NCI-H2107 treated with DMSO at 0.1 percent for 48 hours (cell line): ENCODE data around the gene PDGFD.

Source experiments
- DNase-seq: peaks from one replicate; lab custom pipeline; 2025; ENCODE audit not compliant: unreplicated experiment; lab: John Stamatoyannopoulos, UW

Gene PDGFD

DNA sequence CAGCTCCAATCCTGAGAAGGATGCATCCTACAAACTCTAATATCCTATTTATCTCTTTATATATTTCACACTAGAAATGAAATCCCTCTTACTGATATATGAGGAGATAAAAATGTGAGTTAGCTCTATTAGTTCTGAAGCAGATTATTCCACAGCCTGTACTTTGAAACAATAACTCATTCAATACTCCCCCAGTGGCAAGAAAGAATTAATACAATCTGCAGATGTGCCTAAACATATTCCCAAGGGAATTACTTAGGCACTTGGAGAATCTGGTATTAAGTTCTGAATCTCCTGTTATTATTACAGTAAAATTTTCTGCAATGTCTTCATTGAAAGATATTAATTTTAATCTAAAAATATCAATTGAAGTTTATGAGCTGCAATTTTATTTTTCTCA, 68.2 kb downstream of the PDGFD start:
- DNase-seq: no peak

DNA sequence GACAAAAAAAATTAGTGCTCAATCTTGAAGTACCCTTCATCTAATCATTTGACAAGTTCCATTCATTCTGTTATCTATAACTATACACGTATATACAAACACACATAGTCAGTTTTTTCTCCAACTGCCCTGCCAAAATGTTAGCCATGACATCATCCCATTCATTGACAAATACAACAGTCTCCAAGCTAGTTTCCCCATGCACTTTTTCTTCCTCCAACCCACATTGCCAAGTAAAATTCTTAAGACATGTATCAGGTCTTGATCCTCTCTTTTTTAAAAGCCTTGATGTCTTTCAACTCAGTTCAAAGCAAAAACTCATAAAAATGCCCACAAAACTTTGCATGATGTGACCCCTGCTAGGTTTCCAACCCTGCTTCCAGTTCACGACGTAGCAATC, 69.4 kb downstream of the PDGFD start:
- DNase-seq: no peak

- DNase-seq: no peak
Measured at GRCh38 chr11:104093426-104094280, 70.3 kb downstream of the PDGFD start.

DNA sequence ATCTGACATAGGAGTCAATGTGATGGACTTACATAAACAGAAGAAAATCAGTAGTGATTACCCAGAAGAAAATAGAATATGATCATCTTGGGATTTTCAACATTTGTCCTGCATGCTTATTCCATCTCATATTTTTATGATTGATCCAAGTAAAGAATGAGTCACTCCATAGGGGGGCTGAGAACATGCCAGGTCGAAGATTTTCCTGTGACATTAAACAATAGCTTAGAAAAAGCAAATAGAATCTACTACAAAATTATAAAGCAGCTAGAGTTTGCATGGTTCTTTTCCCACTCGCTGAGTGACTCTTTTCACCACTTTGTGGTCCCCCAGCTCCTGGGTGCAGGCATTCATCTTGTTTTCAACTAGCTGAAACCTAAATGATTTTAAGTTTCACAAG, 71.2 kb downstream of the PDGFD start:
- DNase-seq: no peak

GRCh38 chr11:104091281-104092096, 72.5 kb downstream of the PDGFD start:
- no peak for DNase-seq

GRCh38 chr11:104090767-104091166, 73.2 kb downstream of the PDGFD start:
- DNase-seq: no peak

GRCh38 chr11:104089481-104089880, 74.5 kb downstream of the PDGFD start:
- no peak for DNase-seq

- DNase-seq: no peak
Measured at GRCh38 chr11:104086621-104087020, 77.3 kb downstream of the PDGFD start.

DNA sequence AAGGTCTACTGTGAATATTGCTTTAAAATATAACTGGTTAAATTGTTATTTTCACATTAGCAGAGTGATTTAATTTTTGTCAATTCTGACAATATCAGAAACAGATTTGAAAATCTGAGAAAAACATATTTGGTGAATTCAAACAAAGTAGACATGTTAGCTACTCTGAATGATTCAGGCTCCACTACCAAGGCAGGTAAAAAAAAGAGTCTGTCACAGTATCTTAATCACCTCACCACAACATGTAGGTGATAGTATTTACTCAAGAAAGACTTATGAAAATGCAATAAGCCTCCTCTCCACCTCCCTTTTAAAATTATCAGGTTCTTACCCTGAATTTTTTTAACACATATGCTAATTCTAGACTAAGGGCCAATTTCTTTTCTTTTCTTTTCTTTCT, 85.0 kb downstream of the PDGFD start:
- DNase-seq: no peak

DNA sequence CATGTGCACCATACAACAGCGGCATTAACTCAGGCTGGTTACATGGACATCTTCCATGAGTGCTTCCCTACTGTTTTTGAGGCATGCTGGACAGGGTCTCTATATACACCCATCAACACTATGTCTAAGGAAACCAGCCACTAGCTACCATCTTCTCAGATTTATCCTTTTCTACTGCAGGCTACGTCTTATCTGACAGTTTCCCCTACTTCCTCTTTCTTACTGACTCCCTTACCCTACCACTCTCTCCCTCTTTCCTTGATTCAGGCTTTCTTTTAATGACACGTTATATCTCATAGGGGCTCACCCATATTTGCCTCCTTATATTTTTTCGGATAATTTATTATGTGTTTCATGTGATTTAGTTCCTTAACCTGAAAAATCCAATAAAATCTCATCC, 85.7 kb downstream of the PDGFD start:
- no peak for DNase-seq

DNA sequence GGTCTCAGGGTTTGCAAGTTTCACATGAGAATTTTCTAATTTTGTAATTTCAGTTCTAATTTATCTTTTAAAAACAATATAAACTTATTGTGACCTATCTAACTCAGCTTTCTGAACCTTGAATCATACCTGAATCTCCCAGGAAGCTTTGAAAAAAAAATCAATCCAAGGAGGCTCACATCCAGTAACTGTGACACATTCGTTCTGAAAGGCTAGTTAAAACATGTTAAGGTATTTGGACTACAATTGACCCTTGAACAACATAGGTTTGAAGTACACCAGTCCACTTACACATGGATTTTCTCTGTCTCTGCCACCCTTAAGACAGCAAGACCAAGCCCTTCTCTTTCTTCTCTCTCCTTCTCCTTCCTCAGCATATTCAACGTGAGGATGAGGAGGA, 87.5 kb downstream of the PDGFD start:
- DNase-seq: no peak

DNA sequence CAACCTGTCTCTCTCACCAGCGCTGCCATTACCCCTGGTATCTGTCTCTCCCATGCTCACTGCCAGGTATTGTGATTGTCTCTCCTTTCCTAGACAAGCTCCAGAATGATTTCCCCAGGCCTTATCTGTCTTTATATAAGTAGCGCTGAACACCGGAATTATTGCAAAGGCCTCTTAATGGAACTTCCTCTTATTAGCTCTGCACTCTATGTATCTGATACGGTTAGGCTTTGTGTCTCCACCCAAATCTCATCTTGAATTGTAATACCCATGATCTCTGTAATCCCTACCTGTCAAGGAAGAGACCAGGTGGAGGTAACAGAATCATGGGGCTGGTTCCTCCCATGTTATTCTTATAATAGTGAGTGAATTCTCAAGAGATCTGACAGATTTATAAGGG, 88.2 kb downstream of the PDGFD start:
- no peak for DNase-seq

DNA sequence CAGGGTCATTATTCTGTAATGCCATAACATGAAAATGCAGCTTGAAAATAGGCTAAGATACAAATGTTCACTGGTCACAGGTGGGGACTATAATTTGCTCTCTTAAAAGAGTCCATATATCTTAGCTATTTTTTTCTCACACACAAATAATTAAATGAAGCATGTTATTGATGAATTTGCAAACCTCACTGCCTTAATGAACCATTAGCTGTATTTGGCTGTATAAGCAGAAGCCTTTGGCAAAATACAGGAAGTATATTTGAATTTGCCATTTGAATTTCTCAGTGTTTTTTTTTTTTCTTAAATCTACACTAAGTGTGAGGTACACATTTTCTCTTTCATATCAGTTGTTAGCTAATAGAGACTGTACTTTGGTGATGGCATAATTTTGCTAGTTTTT, 88.9 kb downstream of the PDGFD start:
- no peak for DNase-seq

DNA sequence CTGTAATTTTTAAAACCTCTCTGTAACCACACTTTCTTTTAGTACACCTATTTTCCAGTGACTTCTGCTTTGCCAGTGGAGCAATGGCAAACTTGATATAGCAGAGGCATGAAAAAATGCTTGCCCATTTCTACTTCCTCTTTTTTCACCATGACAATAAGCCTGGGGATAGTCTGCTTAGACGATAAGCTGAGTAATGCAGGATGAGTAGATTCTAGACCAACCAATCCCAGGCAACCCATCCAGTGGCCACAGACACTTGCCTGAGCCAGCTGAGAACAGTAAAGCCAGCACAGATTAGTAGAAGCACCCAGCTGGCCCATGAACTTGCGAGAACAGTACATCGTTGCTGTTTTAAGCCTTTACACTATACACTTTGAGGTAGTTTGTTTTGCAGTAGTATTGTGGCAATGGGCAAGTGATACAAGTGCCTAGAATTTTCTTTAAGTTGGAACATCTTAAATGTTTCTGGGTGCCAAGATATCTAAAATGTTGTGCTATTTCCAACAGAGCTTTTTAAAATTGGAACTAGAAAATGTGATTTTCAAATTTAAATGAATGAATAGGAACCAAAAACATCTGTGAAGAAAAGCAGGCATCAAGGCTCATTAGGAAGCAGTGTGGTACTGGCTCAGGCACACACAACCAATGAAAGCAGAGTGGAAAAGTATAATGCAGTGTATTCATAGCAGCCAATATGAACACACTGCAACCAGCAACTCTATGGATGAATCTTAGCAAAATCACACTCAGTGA, 89.8 kb downstream of the PDGFD start:
- DNase-seq: no peak

- DNase-seq: no peak
Measured at GRCh38 chr11:104067534-104067933, 96.4 kb downstream of the PDGFD start.

- no peak for DNase-seq
Measured at GRCh38 chr11:104064034-104064630, 99.8 kb downstream of the PDGFD start.

GRCh38 chr11:104061853-104062521, 102.0 kb downstream of the PDGFD start:
- no peak for DNase-seq

GRCh38 chr11:104060820-104061219, 103.1 kb downstream of the PDGFD start:
- no peak for DNase-seq

GRCh38 chr11:104060004-104060794, 103.7 kb downstream of the PDGFD start:
- DNase-seq: no peak

DNA sequence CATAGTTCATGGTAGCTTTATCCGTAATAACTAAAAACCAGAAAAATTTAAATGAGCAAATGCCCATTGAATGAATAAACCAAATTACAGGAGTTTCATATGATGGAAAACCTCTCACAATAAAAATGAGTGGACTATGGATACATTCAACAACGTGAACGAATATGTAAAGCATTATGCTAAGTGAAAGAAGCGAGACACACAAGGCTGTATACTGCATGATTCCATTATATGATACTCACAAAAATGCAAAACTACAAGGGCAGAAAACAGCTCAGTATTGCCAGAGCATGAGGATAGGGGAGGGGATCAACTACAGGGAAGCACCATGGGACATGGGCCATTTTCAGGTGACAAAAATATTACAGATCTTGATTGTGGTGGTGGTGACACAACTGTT, 105.3 kb downstream of the PDGFD start:
- no peak for DNase-seq
